Endothelial cell of umbilical vein (primary cell): ENCODE data around the gene SORCS2. TPM values are rescaled to one million over a fixed set of nuclear protein-coding genes. Genes with fewer than 3 reads are reported as not detected.

Experiments used
- BruUV-seq: library from RNA; stranded (reverse); fragments of 400-500 nt; replicated peaks from 2 replicates; lab custom pipeline; 2021; lab: Mats Ljungman, UMichigan
- CTCF ChIA-PET: fragments of 300-600, 350-600 bp; sonication (Branson Sonifier 250); formaldehyde crosslinking; loops from one replicate; lab custom pipeline; 2021; ENCODE audit warnings: antibody characterized with exemption, inconsistent platforms; lab: Charles Lee
- POLR2A ChIA-PET: fragments of 300-600, 350-600 bp; sonication (Branson Sonifier 250); formaldehyde crosslinking; loops from one replicate; lab custom pipeline; 2021; ENCODE audit warnings: antibody characterized with exemption, inconsistent platforms; lab: Charles Lee
- DNase-seq: peaks from one replicate; pipeline ENCODE4 v3.0.0-alpha.2; 2011; ENCODE audit warnings: low read depth, low spot score
- FAIRE-seq: peaks from 2 replicates; lab custom pipeline; 2011; peaks lifted over from hg19 to GRCh38; lab: Jason Lieb, UNC
- H2AFZ ChIP-seq: 2 replicates; pipeline ENCODE4 v1.6.0; 2012; ENCODE audit warnings: low read depth, low read length, control low read depth, inconsistent platforms
- H3K27ac ChIP-seq: 2 replicates; pipeline ENCODE4 v1.5.1; 2011; ENCODE audit warnings: low read depth, mild to moderate bottlenecking, control low read depth, low read length, moderate library complexity; ENCODE audit not compliant: insufficient read depth
- H3K27me3 ChIP-seq, 2 experiments: 2 replicates each; pipeline versions ENCODE4 v1.6.0 to v1.6.1; 2011; ENCODE audit warnings: low read length in 2 of 2, mixed read lengths in 1 of 2; ENCODE audit not compliant: control insufficient read depth in 2 of 2, insufficient read depth in 2 of 2
- H3K36me3 ChIP-seq, 2 experiments: 2 replicates in 1 of 2; 3 replicates in 1 of 2; pipeline ENCODE4 v1.5.1; 2011; ENCODE audit warnings: low read length in 2 of 2, mild to moderate bottlenecking in 1 of 2, moderate library complexity in 1 of 2; ENCODE audit not compliant: control insufficient read depth in 2 of 2, insufficient read depth in 2 of 2; ENCODE audit errors: extremely low read depth in 1 of 2
- H3K4me1 ChIP-seq: 3 replicates; pipeline ENCODE4 v1.5.1; 2011; ENCODE audit warnings: mild to moderate bottlenecking, low read length; ENCODE audit not compliant: control insufficient read depth, insufficient read depth; ENCODE audit errors: extremely low read depth
- H3K4me2 ChIP-seq: 2 replicates; pipeline ENCODE4 v1.6.1; 2011; ENCODE audit warnings: low read length, control low read depth, mixed read lengths; ENCODE audit not compliant: insufficient read depth
- H3K4me3 ChIP-seq, 3 experiments: fragments of 200-600 bp in 1 of 3; sonication (generic), shearing (Covaris generic) in 1 of 3; replicated peaks in 1 of 3; 2 replicates each; pipeline ENCODE4 v1.5.1; 2011 to 2016; ENCODE audit warnings: control low read depth in 3 of 3, low read length in 3 of 3, mild to moderate bottlenecking in 2 of 3, inconsistent platforms in 1 of 3, low read depth in 1 of 3, moderate library complexity in 1 of 3; ENCODE audit not compliant: insufficient read depth in 1 of 3
- H3K79me2 ChIP-seq: 2 replicates; pipeline ENCODE4 v1.6.0; 2012; ENCODE audit warnings: low read length, inconsistent platforms; ENCODE audit not compliant: control insufficient read depth, insufficient read depth
- H3K9ac ChIP-seq: replicated peaks from 2 replicates; pipeline ENCODE3; 2011; ENCODE audit warnings: low read length, control low read depth; ENCODE audit not compliant: insufficient read depth; ENCODE audit errors: extremely low read depth
- H3K9me1 ChIP-seq: replicated peaks from 3 replicates; pipeline ENCODE4 v1.6.0; 2011; ENCODE audit warnings: mild to moderate bottlenecking, low read length; ENCODE audit not compliant: control insufficient read depth, insufficient read depth; ENCODE audit errors: extremely low read depth
- H3K9me3 ChIP-seq: replicated peaks from 2 replicates; pipeline ENCODE4 v1.5.1; 2012; ENCODE audit warnings: low read length, inconsistent platforms; ENCODE audit not compliant: control insufficient read depth, insufficient read depth
- H4K20me1 ChIP-seq: replicated peaks from 2 replicates; pipeline ENCODE3; 2011; ENCODE audit warnings: mild to moderate bottlenecking, low read length; ENCODE audit not compliant: control insufficient read depth, insufficient read depth; ENCODE audit errors: extremely low read depth
- CTCF ChIP-seq, 2 donors: IDR thresholded peaks; 1 replicate in 1 of 2; 2 replicates in 1 of 2; pipeline ENCODE4 v1.5.1; 2011; ENCODE audit warnings: low read length in 2 of 2, mild to moderate bottlenecking in 2 of 2, moderate library complexity in 2 of 2, control low read depth in 1 of 2, inconsistent platforms in 1 of 2, low read depth in 1 of 2; ENCODE audit not compliant: insufficient read depth in 1 of 2; ENCODE audit errors: extremely low read depth in 1 of 2
- EZH2 ChIP-seq: IDR thresholded peaks from 2 replicates; pipeline ENCODE4 v1.6.1; 2012; ENCODE audit warnings: borderline replicate concordance, low read depth, mild to moderate bottlenecking, moderate library complexity, low read length, inconsistent platforms; ENCODE audit not compliant: severe bottlenecking
- FOS ChIP-seq: IDR thresholded peaks from 2 replicates; pipeline ENCODE4 v1.6.1; 2011; ENCODE audit warnings: mild to moderate bottlenecking, low read length, moderate library complexity, borderline replicate concordance; ENCODE audit not compliant: insufficient read depth
- GATA2 ChIP-seq: IDR thresholded peaks from 2 replicates; pipeline ENCODE4 v1.7.0; 2011; ENCODE audit warnings: low read depth, mild to moderate bottlenecking, moderate library complexity, mixed read lengths, low read length; ENCODE audit not compliant: insufficient read length, insufficient read depth
- MAX ChIP-seq: IDR thresholded peaks from 2 replicates; pipeline ENCODE4 v1.6.1; 2011; ENCODE audit not compliant: insufficient read depth, insufficient read length
- MYC ChIP-seq: IDR thresholded peaks from one replicate; pipeline ENCODE4 v1.6.1; 2011; ENCODE audit warnings: mild to moderate bottlenecking, low read depth, low read length
- POLR2AphosphoS5 ChIP-seq: IDR thresholded peaks from 2 replicates; pipeline ENCODE4 v1.6.1; 2012; ENCODE audit warnings: low read depth, mild to moderate bottlenecking, control low read depth, low read length, moderate library complexity; ENCODE audit not compliant: insufficient read depth
- dilution Hi-C: fragments of 300-500 bp; cut with MboI; formaldehyde crosslinking; loops from one replicate; pipeline ENCODE4 v1.15.0; 2019; ENCODE audit warnings: low sequenced_read_pairs; ENCODE audit not compliant: extremely low pct_ligation_motif_present
- intact Hi-C: fragments of 100-400 bp; cut with micrococcal nuclease; formaldehyde crosslinking; loops from one replicate; pipeline ENCODE4 v1.10.0; 2022
- polyA plus RNA-seq, 4 experiments: library from polyadenylated mRNA; depleted of rRNA in 3 of 4; stranded (reverse) in 3 of 4; unstranded in 1 of 4; fragments of >200 nt; gene quantifications; 2 replicates each; pipeline versions ENCODE4 v1.2.1 to v1.2.3, GENCODE V29; 2011 to 2012; ENCODE audit warnings: missing spikeins in 1 of 4
- total RNA-seq: library from RNA; stranded (reverse); gene quantifications from 2 replicates; pipeline ENCODE4 v1.2.3, GENCODE V29; 2021

SORCS2 gene
- total and polyA plus RNA-seq, 2 donors (not counting 3 experiments of a cell fraction or from before 2014, with no cell fraction given), result not detected

GRCh38 chr4:7320206-7320797, 128.0 kb downstream of the SORCS2 start:
- no peak overlapping the region for H3K9ac ChIP-seq
- no peak overlapping the region for H3K27ac ChIP-seq
- no peaks in the 10 kb centered on the region for H3K27me3 ChIP-seq
- no peak overlapping the region for H3K4me3 ChIP-seq
- H4K20me1 ChIP-seq, result no peaks in the 10 kb centered on the region
- no peak overlapping the region for H3K4me2 ChIP-seq
- H2AFZ ChIP-seq, result no peak overlapping the region
- dilution Hi-C loops (no loop called here), intact Hi-C loops (no loop called here)
- no peaks in the 10 kb centered on the region for H3K4me1 ChIP-seq
- POLR2A ChIA-PET, result no interaction called here
- H3K9me3 ChIP-seq, result no peaks in the 10 kb centered on the region
- no peak for TF ChIP-seq MYC
- no peak for TF ChIP-seq CTCF (IDR thresholded peaks at IDR 0.05; ENCODE audit: extremely low read depth in 1 of 2, insufficient read depth in 1 of 2, low read depth in 1 of 2, low read length in 2 of 2)
- TF ChIP-seq EZH2, result no peak
- TF ChIP-seq GATA2, result no peak
- TF ChIP-seq MAX, result no peak
- no peak for TF ChIP-seq POLR2AphosphoS5
- TF ChIP-seq FOS, result no peak
- H3K9me1 ChIP-seq, result no peaks in the 10 kb centered on the region
- no TSS peak for BruUV-seq
- no peak for FAIRE-seq
- CTCF ChIA-PET, result no interaction called here
- no peak for DNase-seq
- H3K36me3 ChIP-seq, result no peaks in the 10 kb centered on the region
- no peaks in the 10 kb centered on the region for H3K79me2 ChIP-seq
